ENCODE data around the gene FAM72D.
"Not testable (repeated sequence)": the region's sequence is repeated elsewhere in the genome, so short reads cannot be mapped to it uniquely, and the experiment has no call there.

The FAM72D gene

DNA sequence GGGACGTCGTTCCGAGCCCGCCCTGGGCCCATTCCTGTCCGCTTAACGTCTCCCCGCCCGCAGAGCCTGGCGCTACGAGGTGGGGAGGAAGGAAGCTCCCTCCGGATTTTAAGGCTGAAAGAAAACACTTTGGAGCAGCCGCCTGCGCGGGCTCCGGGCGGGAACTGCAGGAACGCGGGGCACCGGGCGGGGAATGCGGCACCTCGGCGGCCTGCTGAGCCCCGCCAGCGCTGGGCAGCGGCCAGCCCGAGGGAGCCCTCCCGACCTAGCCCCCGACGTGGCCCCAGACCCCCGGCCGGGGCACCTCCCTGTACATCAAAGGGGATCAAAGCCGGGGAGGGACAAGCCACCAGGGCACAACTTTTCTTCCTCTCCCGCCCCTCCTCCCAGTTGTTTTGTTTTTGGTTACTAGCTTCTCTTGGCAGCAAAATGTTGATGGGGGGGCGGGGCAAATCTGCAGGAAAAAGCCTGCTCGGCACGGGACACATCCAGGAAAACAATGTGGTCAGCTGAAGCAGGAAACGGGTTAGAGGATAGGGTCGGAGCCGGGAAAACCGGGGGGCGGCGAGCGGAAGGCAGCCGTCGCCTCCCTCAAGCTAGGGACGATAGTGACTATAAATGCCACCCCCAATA lies 2.1 kb upstream of the FAM72D start:
- DNase-seq = not testable (repeated sequence)

DNA sequence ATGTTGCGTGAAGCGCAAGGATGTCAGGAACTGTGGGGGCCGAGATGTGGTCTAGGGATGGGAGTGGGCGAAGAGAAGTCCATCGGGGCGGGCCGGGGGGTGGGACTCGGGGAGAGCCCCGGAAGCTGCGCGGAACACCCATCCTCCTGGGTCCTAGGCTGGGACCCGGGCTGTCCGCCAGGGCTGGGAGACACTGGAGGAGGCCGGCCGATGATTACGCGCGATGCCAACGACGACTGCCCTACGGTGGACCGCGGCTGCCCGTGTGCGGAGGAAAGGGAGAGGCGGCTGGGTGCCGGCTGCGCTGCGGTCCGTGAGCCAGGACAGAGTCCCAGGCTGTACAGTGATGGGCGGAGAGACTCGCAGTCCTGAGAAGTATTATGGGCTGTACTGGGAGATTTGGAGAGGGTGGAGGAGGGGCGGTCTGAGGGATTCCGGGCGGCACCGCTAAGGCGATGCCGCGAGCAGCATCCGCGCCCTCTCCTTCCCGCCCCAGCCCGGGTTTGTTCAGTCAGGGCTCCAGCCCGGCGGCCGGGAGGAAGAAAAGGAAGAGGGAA lies 1.0 kb upstream of the FAM72D start:
- DNase-seq = not testable (repeated sequence)

DNA sequence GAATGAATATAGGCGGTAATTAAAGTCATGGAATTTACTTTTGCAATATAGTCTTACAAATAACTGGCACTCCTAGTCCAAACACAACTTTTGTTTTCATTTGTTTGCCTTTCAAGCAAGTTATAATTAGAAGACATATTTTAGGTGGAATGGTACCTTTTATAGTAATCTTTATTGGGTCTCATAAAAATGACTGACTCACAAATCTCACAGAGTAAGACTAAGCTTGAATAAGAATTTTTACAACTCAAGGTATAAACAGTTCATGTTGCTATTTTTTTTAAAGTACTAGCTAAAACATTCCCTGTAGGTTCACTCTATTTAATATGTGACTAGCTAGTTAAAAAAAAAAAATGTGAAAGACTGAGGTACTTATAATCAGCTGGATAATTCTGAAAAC lies 6.0 kb downstream of the FAM72D start:
- DNase-seq = not testable (repeated sequence)

DNA sequence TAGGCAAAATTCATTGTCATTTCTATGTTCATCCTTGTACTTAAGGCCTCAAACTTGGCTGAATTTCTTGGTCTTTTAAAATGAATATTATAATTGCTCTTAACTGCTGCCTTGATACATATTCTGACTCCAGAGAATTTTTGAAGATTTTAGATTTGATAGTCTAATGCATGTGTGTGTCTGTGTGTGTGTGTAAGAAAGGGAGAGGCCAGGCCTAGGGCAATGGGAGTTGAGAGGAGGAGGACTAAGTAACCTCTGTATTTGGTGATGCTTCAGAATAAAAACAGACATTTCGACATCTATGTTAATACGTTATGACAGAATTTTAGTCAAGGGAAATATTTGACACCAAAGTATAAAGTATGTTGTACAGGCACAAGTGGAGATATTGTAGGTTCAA lies 7.5 kb downstream of the FAM72D start:
- DNase-seq = not testable (repeated sequence)

DNA sequence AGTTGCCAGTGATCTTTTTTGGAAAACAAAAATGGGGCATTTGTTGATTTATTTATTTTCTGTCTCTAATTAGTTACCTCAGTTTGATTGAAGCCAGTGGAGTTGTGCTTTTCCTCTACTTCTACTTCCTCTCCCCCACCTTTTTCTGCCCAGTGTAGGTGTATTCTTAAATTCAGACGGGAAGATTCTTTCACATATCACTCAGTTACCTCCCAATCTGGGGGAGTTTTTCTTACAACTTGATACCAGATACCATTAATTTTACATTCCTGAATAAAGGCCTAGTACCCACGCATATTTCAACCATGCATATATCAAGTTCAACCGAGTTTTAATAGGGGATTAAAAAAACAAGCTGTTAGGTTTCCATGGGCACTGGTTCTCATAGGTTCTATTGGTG lies 15.9 kb downstream of the FAM72D start:
- DNase-seq = not testable (repeated sequence)

DNA sequence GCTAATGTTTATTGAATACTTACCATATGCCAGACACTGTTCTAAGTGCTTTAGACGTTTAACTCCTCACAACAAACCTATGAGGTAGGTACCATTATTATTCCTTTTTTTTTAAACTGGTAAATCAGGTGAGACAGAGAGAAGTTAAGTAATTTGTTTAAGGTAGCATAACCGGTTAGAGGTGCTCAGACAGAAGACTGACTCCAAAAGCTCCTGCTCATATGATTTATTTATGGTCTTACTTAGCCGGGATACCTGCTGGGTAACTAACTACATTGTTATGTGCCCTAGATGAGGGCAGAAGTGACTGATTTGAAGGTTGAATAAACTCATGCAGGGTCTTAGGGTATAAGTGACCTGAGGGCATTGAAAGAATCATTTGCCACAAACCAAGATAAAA lies 16.9 kb downstream of the FAM72D start:
- not testable (repeated sequence) for DNase-seq

DNA sequence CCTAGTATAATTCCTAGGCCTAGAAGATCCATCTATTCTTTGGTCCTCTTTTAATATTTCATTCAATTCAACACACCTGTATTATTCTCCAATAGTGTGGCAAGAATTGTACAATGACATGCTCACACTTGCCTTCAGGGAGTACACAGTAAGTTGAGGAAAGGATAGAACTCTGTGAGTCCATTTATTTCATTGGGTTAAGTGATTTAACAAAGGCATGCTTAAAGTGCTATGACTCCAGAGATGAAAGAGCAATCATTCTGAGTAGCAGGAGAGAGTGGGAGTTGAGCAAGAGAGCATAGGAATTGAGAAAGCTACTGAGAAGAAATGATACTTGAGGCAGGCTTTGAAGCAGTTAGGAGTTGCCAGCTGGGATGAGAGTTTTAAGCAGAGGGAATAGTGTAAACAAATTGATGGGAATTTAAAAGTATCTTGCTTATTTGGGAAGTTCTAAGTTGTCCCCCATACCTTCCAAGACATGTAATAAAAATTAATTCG lies 18.8 kb downstream of the FAM72D start:
- DNase-seq = not testable (repeated sequence)

DNA sequence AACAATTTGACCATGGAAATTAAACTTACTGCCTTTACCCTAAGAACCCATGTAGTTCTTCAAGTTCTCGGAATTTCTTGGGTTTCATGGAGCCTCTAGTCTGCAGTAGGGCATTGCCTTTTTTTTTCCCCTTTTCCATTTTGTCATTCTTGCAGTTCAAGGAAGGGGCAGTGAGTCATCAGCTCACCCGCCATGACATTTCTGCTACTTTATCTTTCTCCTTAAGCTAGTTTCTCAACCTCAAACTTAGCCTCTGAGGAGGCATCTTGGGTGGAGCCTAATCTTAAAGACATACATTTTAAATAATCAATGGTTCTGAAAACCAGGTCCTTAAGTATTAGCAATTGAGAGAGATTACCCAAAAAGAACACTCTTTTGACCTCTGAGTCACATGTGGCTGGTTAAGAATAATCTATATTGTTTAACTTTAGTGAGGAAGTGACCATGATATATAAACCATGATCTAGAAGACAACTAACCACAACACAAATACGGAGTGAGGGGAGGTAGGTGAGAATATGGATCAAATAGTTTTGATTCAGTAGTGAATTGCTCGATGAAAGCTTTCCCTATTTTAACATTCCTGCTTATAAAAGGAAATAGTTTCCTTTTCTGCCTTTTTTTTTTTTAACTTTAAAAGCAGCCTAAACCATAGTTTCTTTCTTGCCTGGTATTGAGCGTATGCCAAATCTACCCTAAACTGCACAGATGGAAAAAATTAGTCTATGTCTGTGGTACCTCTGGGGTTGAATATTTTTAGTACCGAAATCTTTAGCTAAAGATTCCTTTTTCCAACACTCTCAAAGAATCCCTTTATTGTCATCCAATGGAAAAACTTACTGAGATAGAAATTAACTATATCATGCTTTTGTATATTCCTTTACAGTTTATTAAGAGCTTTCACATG lies 20.1 kb downstream of the FAM72D start:
- DNase-seq = not testable (repeated sequence)

DNA sequence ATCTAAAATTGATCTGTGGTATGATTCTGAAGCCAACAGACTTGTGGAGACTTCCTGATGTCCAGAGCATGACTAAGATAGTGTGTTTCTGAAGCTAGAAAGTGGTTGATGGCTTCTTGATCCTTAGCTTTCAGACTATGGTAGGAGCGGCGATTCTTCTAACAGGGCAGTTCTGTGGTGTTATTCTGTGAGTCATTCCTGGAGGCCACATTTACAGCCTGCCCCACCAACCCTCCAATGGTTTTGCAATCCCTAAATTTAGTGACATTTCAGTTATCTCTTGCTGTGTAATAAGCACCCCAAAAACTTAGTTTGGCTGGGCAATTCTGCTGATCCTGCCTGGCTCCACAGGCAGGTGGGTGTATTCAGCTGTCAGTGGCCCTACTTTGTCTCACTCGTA lies 24.1 kb downstream of the FAM72D start:
- DNase-seq = not testable (repeated sequence)

DNA sequence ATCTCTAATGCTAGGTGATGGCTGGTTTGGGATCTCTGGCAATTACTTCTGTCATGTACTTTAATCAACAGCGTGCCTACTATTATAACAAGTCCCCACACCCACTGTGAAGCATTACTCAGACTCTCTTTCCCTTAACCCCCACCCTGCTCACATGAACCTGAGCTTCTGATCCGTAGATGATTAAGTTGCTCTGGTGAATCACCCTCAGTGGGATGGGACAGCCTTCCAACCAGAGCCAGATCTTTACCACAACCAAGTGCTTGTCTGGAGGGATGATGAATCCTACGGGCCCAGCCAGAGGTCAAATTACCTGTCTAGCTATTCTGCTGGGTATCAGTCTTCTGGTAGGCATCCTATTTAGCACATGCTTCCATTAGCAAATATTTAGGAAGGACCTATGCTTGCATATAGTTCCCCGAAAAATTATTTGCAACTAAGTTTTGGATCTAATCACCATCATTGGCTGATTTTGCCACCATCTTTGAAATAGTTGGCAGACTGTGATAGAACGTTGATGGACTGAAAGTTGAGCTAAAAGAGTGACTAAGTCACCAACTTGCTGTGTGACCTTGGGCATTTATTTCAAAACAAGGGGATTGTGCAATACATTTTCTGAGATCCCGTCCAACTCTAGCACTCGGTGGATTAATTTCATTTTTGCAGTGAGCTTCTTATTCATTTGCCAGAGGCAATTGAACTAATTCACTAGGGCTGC lies 26.7 kb downstream of the FAM72D start:
- not testable (repeated sequence) for DNase-seq

DNA sequence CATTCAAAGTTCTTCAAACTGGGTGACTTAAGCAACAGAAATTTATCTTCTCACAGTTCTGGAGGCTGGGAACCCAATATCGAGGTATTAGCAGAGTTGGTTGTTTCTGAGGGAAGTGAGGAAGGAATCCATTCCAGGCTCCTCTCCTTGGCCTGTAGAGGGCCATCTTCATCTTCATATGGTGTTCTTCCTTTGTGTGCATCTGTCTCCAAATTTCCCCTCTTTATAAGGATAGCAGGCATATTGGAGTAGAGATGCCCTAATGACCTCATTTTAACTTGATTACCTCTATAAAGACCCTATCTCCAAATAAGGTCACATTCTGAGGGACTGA lies 27.3 kb downstream of the FAM72D start:
- DNase-seq = not testable (repeated sequence)

DNA sequence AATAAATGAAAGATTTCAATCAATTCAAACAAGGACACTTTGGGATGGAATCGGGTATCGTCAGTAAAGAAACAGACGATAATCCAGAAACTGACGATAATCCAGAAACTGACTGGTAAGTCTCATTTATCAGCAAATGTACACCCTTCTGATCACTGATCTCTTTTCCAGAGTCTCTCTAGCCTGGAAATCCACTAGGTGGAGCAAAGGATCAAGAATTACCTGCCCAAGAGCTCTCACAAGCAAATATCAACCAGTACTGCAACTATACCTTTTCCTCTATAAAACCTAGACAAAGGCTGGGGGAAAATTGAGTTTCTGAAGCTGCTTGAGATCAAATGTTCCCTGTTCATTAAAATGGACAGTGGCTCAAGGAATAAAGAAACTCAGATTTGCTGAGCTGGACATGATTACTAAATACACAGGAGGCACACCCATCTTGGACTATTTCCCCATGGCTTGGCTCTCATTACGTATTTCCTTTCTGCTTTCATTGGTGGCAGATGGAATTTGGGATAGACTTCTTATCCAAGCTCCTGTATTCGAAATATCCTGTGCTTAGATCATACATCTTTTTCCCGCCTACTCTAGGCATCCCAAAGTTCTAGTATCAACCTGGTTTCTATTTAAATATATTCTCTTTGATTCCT lies 28.3 kb downstream of the FAM72D start:
- DNase-seq = not testable (repeated sequence)

DNA sequence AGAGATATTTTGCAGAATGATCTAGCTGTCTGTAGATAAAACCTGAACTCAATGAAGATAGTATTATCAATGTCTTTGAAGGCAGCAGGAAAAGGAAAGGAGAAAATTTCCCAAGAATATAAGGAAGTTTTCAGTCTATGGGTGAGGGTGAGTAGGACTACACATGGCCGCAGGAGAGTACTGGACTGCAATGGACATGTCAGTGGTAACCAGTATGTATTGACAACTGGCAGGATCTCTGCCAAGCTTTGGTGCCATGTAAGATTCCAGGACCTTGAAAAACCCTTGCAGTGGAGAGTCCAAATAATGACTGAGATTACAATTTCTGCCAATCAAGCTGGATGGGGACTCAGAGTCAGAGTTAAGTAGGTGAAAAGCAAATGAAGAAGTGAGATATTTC lies 29.3 kb downstream of the FAM72D start:
- not testable (repeated sequence) for DNase-seq

DNA sequence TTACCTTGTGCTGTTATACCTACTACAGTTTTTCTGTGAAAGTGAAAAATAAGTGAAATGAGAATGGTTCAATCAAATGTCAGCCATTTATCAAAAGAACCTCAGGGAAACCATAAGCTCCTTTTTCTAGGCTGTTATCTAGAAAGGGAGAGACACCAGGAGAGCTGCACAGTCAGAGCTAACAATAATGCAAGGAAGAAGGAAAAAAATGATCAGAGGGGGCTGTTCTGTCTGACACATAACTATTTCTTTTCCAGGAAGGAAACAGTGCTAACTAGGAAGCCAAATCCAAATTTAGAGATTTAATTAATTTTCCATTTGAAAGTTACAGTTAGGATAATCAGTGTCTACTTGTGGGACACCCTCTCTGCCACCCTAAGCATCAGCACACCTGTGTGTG lies 31.4 kb downstream of the FAM72D start:
- DNase-seq = not testable (repeated sequence)

DNA sequence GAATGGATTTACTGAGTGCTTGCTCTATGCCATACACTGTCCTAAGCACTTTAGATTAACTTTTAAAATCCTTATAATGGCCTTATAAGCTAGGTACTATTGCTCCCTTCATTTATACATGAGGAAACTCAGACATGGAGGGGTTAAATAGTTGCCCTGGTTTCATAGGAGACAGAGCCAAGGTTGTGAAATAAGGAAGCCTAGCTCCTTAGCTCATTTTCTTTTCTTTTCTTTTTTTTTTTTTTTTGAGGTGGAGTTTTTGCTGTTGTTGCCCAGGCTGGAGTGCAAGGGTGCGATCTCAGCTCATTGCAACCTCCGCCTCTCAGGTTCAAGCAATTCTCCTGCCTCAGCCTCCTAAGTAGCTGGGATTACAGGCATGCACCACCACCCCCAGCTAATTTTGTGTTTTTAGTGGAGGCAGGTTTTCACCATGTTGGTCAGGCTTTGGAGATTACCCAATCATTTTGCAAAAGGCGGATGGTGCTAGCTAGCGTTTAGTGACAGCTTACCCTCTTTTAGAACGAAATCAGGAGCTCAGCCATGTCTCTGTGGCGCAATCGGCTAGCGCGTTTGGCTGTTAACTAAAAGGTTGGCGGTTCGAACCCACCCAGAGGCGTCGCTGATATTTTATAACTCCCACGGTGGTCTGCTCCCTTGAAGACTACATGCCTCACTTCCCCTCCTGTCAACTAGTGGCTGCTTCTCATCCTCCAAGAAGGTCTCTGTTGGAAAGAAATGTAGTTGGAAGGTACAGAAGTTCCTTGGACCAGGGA lies 33.1 kb downstream of the FAM72D start:
- DNase-seq = not testable (repeated sequence)

DNA sequence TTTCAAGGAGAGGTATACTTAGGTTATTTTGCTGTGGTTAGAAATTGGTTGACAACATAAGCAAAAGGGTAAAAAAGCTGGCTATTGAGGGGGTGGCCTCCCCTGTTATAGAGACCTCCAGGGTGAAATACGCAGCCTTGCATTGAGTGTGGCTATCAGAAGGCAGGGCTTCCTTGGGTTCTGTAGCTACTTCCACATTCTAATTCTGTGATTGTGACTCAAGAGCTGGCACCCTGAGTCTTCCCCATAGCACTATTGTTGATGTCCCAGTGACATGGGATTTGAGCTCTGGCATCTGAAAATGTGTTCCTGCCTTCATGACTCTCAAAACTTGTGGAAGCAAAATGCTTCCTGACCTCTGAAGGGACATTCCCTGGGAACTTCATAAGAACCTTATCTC lies 38.7 kb downstream of the FAM72D start:
- DNase-seq = not testable (repeated sequence)

DNA sequence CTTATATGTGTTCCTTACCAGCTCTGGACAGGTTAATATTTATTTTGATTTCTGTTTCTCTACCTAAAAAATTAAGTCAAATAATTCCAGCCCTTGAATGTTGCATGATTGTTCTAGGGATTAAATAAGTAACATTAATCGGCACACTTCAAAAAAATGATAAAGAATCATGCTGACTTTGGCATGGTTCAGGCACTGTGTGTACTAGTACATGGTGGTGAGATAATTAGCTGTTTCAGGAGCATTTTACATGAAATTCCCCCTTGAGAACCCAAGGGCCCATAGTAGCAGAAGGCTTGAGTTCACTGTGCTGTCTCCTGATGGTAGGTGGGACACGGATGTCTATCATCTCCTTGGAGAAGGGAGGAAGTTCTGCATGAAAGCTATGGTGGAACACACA lies 44.8 kb downstream of the FAM72D start:
- not testable (repeated sequence) for DNase-seq

DNA sequence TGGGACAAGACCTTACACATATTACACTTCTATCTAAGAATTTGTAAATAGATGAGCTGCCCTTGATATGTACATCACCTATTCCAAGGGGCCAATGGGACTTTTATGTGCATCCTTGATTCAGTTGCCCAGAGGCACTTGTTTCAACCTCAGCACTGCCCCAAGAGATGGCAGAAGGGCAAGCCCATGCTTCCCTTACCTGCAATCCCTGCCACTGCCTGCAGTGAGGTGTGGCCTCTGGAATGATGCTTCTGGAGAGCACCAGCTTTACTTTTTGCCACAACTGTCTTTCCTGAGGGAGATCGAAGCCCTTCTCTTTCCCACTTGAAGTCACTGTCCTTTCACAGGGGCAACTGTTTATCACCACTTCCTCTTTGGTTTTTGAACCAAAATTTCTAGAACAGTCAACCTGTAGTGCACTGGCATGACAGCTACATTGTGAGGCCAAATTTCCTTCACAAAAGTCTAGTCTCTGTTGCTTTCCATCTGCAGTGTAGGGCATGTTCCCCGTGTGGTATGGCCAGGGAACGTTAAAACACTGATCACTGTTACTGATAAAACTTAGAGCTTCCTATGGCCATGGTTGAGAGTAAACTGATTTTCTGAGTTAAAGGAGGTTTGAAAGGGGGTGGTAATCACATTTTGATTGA lies 48.6 kb downstream of the FAM72D start:
- not testable (repeated sequence) for DNase-seq

DNA sequence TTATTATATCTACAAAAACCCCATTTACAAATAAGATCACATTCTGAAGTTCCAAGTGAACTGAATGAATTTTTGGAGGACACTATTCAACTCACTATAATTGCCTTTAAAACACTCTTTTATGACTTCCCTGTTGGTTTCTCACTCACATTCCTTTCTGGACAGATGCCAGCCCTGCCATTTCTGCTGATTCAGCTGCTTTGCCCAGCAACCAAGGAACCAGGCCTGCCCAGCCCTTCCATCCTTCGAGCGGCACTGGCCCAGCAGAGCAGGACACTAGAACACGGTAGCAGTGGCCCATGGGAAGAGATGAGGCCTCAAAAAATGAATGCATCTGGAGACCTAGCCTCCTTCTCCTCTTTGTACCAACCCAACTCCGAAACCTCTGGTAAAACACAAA lies 50.5 kb downstream of the FAM72D start:
- not testable (repeated sequence) for DNase-seq

DNA sequence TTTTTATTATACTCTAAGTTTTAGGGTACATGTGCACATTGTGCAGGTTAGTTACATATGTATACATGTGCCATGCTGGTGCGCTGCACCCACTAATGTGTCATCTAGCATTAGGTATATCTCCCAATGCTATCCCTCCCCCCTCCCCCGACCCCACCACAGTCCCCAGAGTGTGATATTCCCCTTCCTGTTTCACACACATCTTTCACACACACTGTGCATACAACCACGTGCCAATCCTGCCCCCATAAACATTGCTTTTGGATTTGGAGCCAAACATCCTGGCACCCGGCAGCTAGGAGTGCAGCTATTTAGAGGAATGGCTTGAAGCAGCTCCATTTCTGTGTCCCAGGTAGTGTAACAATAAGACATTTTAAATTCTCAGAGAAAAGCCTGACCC lies 51.4 kb downstream of the FAM72D start:
- not testable (repeated sequence) for DNase-seq

DNA sequence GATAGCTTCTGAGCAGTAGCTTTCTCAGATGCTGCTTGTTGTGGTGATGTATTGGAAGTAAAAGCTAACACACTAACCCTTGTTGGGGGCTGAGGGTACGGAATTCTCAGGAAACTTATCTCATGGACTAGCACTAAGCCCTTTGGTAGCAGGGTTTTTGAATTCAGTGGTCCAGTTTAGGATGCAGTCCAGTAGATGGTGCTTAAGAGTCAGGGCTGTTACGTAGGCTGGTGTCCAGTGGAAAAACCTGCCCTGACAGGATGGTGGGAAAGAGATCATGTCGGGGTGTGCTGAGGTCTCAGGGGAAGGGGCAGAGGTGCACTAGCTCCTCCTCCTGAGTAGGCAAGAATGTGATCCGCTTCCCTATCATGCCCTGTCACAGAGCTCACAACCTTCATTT lies 59.6 kb downstream of the FAM72D start:
- not testable (repeated sequence) for DNase-seq

Measured in effector CD8-positive, alpha-beta T cell (primary cell).